ENCODE data around the gene SHISA2.

DNA sequence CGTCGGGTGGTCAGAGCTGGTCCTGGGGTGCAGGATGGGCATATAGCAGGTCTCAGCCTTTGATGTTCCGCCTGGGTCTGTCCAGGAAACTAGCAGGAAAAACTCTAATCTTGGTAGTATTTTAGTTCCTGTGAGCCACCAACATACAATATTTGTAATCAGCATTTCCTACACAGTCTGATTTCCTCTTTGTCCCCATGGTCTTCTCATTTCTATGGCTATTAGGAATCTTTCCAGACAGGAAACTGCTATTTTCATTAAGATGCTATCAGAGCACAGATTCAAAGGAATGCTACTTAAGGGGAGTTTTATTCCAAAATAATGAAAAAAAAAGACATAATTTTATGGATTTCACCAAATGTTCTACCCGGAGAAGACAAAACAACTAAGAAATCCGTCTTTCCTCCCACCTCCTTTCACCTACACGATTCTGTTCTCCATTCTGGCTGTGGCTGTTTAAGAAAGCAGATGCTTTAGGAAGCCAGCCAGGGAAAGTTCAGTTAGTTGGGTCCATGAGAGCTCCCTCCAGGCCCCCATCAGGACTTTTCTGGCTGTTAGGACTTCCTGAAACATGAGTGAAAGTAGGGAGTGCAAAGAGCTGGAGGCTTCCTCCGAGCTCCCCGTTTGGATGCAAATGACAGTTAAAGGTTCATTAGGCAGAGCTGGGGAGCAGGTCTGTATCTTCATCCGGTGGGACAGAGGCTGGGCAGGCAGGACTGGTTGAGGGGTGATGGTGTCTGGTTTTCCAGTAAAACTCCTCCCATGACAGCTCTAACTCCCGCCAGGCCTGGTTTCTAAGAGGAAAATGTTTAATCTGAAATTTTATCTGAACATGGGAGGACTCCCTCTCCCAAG, 36.3 kb downstream of the SHISA2 start:
- TF ChIP-seq, protein P1, sequence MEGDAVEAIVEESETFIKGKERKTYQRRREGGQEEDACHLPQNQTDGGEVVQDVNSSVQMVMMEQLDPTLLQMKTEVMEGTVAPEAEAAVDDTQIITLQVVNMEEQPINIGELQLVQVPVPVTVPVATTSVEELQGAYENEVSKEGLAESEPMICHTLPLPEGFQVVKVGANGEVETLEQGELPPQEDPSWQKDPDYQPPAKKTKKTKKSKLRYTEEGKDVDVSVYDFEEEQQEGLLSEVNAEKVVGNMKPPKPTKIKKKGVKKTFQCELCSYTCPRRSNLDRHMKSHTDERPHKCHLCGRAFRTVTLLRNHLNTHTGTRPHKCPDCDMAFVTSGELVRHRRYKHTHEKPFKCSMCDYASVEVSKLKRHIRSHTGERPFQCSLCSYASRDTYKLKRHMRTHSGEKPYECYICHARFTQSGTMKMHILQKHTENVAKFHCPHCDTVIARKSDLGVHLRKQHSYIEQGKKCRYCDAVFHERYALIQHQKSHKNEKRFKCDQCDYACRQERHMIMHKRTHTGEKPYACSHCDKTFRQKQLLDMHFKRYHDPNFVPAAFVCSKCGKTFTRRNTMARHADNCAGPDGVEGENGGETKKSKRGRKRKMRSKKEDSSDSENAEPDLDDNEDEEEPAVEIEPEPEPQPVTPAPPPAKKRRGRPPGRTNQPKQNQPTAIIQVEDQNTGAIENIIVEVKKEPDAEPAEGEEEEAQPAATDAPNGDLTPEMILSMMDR (IDR thresholded peaks at IDR 0.05): no peak
- TF ChIP-seq POLR2A (IDR thresholded peaks at IDR 0.05): no peak

Measured in suprapubic skin (tissue), 3 donors.